HCT116 (cell line): ENCODE data around the gene SMARCE1. TPM values are rescaled to one million over a fixed set of nuclear protein-coding genes. Genes with fewer than 3 reads are reported as not detected.

Experiments
- ATAC-seq: fragments of 200-7000 bp; cut with Tn5 transposase; 2 replicates; pipeline ENCODE4 v1.9.1; 2020; ENCODE audit warnings: mild to moderate bottlenecking, moderate library complexity
- BruUV-seq: library from RNA; stranded (reverse); fragments of 400-500 nt; replicated peaks from 2 replicates; lab custom pipeline; 2021; lab: Mats Ljungman, UMichigan
- CTCF ChIA-PET: fragments of 300-600 bp; sonication (Branson Sonifier 250); formaldehyde crosslinking; loops from one replicate; lab custom pipeline; 2021; ENCODE audit warnings: antibody characterized with exemption; lab: Charles Lee
- POLR2A ChIA-PET: fragments of 300-600, 350-600 bp; sonication (Branson Sonifier 250); formaldehyde crosslinking; loops from one replicate; lab custom pipeline; 2021; ENCODE audit warnings: antibody characterized with exemption; lab: Charles Lee
- RAD21 ChIA-PET, 2 experiments: fragments of 300-600 bp; sonication (Branson Sonifier 250); formaldehyde crosslinking; loops; one replicate each; lab custom pipeline; 2023; ENCODE audit warnings: low total read pairs in 2 of 2; ENCODE audit not compliant: uncharacterized antibody in 2 of 2, unreplicated experiment in 2 of 2, low non-redundant PET in 1 of 2; lab: Charles Lee
- DNase-seq: peaks from one replicate; pipeline ENCODE4 v3.0.0-alpha.2; 2010; ENCODE audit warnings: low read depth, low spot score
- H2AFZ ChIP-seq: fragments of 200-600 bp; shearing (Covaris generic), sonication (generic); 2 replicates; pipeline ENCODE4 v1.6.1; 2017; ENCODE audit warnings: low read depth, mixed run types, mixed read lengths, antibody characterized with exemption, low read length; ENCODE audit not compliant: poor library complexity, severe bottlenecking
- H3K27ac ChIP-seq: 2 replicates; pipeline ENCODE4 v1.5.1; 2012; ENCODE audit warnings: low read depth, low read length
- H3K27me3 ChIP-seq: fragments of 200-600 bp; sonication (generic); 2 replicates; pipeline ENCODE4 v1.6.1; 2016; ENCODE audit warnings: mixed run types, low read length, mixed read lengths; ENCODE audit not compliant: insufficient read depth
- H3K36me3 ChIP-seq, 2 experiments: fragments of 200-500 bp in 1 of 2; fragments of 200-600 bp in 1 of 2; sonication (Bioruptor generic) in 1 of 2; sonication (generic) in 1 of 2; 2 replicates each; pipeline versions ENCODE4 v1.5.1 to v1.6.1; 2014 to 2016; ENCODE audit warnings: low read length in 2 of 2, inconsistent platforms in 1 of 2, mixed read lengths in 1 of 2, mixed run types in 1 of 2; ENCODE audit not compliant: insufficient read depth in 2 of 2, control insufficient read depth in 1 of 2
- H3K4me1 ChIP-seq, 2 experiments: fragments of 200-600 bp in 1 of 2; sonication (generic) in 1 of 2; 2 replicates each; pipeline versions ENCODE4 v1.5.1 to v1.6.1; 2012 to 2017; ENCODE audit warnings: low read length in 2 of 2, inconsistent platforms in 1 of 2, mild to moderate bottlenecking in 1 of 2, mixed read lengths in 1 of 2, mixed run types in 1 of 2, moderate library complexity in 1 of 2; ENCODE audit not compliant: insufficient read depth in 2 of 2, control insufficient read depth in 1 of 2
- H3K4me2 ChIP-seq: fragments of 200-600 bp; sonication (generic); 2 replicates; pipeline ENCODE4 v1.6.1; 2017; ENCODE audit warnings: mixed run types, low read length, mixed read lengths
- H3K4me3 ChIP-seq, 2 experiments: fragments of 200-600 bp in 1 of 2; sonication (generic) in 1 of 2; replicated peaks in 1 of 2; 2 replicates each; pipeline ENCODE4 v1.5.1; 2011 to 2016; ENCODE audit warnings: low read length in 2 of 2, control low read depth in 1 of 2, low read depth in 1 of 2, mild to moderate bottlenecking in 1 of 2, mixed read lengths in 1 of 2, mixed run types in 1 of 2
- H3K79me2 ChIP-seq: fragments of 200-600 bp; sonication (generic); 2 replicates; pipeline ENCODE4 v1.6.1; 2017; ENCODE audit warnings: mild to moderate bottlenecking, mixed run types, low read length, moderate library complexity, mixed read lengths; ENCODE audit not compliant: insufficient read depth
- H3K9ac ChIP-seq: fragments of 200-600 bp; sonication (generic); 2 replicates; pipeline ENCODE4 v1.6.1; 2016; ENCODE audit warnings: low read length, mixed read lengths
- H3K9me2 ChIP-seq: fragments of 200-600 bp; sonication (generic), shearing (Covaris generic); 2 replicates; pipeline ENCODE4 v1.6.1; 2017; ENCODE audit warnings: mixed run types, mild to moderate bottlenecking, moderate library complexity; ENCODE audit not compliant: insufficient read depth
- H3K9me3 ChIP-seq, 2 experiments: fragments of 200-500 bp in 1 of 2; fragments of 200-600 bp in 1 of 2; sonication (Bioruptor generic) in 1 of 2; sonication (generic) in 1 of 2; 2 replicates each; pipeline ENCODE4 v1.6.1; 2014 to 2017; ENCODE audit warnings: low read length in 2 of 2, mixed read lengths in 2 of 2, inconsistent platforms in 1 of 2, low read depth in 1 of 2, mild to moderate bottlenecking in 1 of 2, mixed run types in 1 of 2, moderate library complexity in 1 of 2; ENCODE audit not compliant: control insufficient read depth in 1 of 2, insufficient read depth in 1 of 2
- H4K20me1 ChIP-seq: fragments of 200-600 bp; sonication (generic), shearing (Covaris generic); 2 replicates; pipeline ENCODE4 v1.6.1; 2017; ENCODE audit warnings: mixed run types, mild to moderate bottlenecking, moderate library complexity; ENCODE audit not compliant: insufficient read depth
- EGR1 ChIP-seq: IDR thresholded peaks from 2 replicates; pipeline ENCODE4 v1.6.1; 2012; ENCODE audit warnings: low read depth
- ELF1 ChIP-seq: IDR thresholded peaks from 2 replicates; pipeline ENCODE4 v1.6.1; 2012; ENCODE audit warnings: low read depth, borderline replicate concordance
- EZH2 ChIP-seq: fragments of 200-600 bp; sonication (generic); IDR thresholded peaks from 2 replicates; pipeline ENCODE4 v1.6.1; 2017; ENCODE audit warnings: antibody characterized with exemption, mixed run types
- EZH2phosphoT487 ChIP-seq: fragments of 200-600 bp; IDR thresholded peaks from 2 replicates; pipeline ENCODE4 v1.6.1; 2018; ENCODE audit warnings: antibody characterized with exemption, borderline replicate concordance
- FOSL1 ChIP-seq: IDR thresholded peaks from 2 replicates; pipeline ENCODE4 v1.6.1; 2012; ENCODE audit warnings: low read depth
- JUND ChIP-seq: IDR thresholded peaks from 2 replicates; pipeline ENCODE4 v1.6.1; 2012
- POLR2A ChIP-seq: IDR thresholded peaks from 2 replicates; pipeline ENCODE4 v1.7.0; 2011; ENCODE audit warnings: borderline replicate concordance; ENCODE audit not compliant: insufficient read depth, insufficient read length; ENCODE audit errors: extremely low read depth
- POLR2AphosphoS5 ChIP-seq: IDR thresholded peaks from 2 replicates; pipeline ENCODE4 v1.6.1; 2011; ENCODE audit warnings: mild to moderate bottlenecking, low read depth, low read length, moderate library complexity
- RAD21 ChIP-seq: IDR thresholded peaks from 2 replicates; pipeline ENCODE4 v1.6.1; 2012; ENCODE audit warnings: low read depth, mild to moderate bottlenecking
- SIN3A ChIP-seq: IDR thresholded peaks from 2 replicates; pipeline ENCODE4 v1.6.1; 2012; ENCODE audit warnings: low read depth
- SP1 ChIP-seq: IDR thresholded peaks from 2 replicates; pipeline ENCODE4 v1.6.1; 2012; ENCODE audit warnings: low read depth
- SRF ChIP-seq: IDR thresholded peaks from 2 replicates; pipeline ENCODE4 v1.6.1; 2012; ENCODE audit warnings: low read depth
- TCF7L2 ChIP-seq: IDR thresholded peaks from 2 replicates; pipeline ENCODE4 v1.7.0; 2011; ENCODE audit warnings: borderline replicate concordance, inconsistent platforms; ENCODE audit not compliant: insufficient read depth, insufficient read length; ENCODE audit errors: extremely low read depth
- intact Hi-C: fragments of 100-400 bp; cut with micrococcal nuclease; formaldehyde crosslinking; loops from 2 replicates; pipeline ENCODE4 v1.10.0; 2022
- total RNA-seq: library from RNA; stranded (reverse); gene quantifications from one replicate; pipeline ENCODE4 v1.2.1, GENCODE V29; 2021; ENCODE audit not compliant: unreplicated experiment
- TF ChIP-seq, protein P1 (sequence below), 3 experiments: fragments of 200-600 bp in 1 of 3; sonication (generic) in 1 of 3; IDR thresholded peaks in 2 of 3; conservative IDR thresholded peaks in 1 of 3; 2 replicates each; pipeline ENCODE4 v1.5.1; 2012 to 2017; ENCODE audit warnings: low read depth in 2 of 3, low read length in 2 of 3, antibody characterized with exemption in 1 of 3, borderline replicate concordance in 1 of 3, control low read depth in 1 of 3, mild to moderate bottlenecking in 1 of 3, mixed read lengths in 1 of 3, mixed run types in 1 of 3, moderate library complexity in 1 of 3; ENCODE audit not compliant: insufficient read depth in 1 of 3
- TF ChIP-seq, protein P2 (sequence below): IDR thresholded peaks from 2 replicates; pipeline ENCODE4 v1.6.1; 2012; ENCODE audit warnings: low read depth
- TF ChIP-seq, protein P3 (sequence below): IDR thresholded peaks from 2 replicates; pipeline ENCODE4 v1.6.1; 2012
- TF ChIP-seq, protein P4 (sequence below): IDR thresholded peaks from 2 replicates; pipeline ENCODE4 v1.6.1; 2012
- TF ChIP-seq, protein P5 (sequence below): IDR thresholded peaks from 2 replicates; pipeline ENCODE4 v1.6.1; 2011; ENCODE audit warnings: mild to moderate bottlenecking, low read length, moderate library complexity; ENCODE audit not compliant: insufficient replicate concordance; ENCODE audit errors: extremely low read depth

Gene SMARCE1
- total RNA-seq, 1 experiment from 2014 or later: 136 TPM

DNA sequence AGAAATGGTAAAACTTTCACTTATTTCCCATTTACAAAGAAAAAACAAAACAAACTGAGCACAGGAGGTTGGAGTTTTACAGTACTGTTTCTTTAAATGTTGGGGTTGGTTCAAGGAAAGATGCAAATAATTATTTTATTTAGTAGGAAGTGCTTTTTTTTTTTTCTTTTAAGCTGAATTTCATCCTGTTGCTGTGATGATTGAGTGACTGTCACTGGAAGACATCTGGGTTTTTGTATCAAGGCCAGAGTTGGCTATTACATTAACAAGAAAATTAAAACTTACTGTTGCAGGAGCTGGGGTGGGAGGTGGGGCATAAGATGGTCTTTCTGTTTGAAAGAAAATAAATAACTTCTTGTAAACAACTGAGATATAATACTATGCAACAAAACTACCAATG lies 2.3 kb downstream of the SMARCE1 start:
- POLR2A ChIA-PET: no interaction called here
- no peak for DNase-seq
- Histone ChIP-seq H3K9ac (no peak overlapping the region), H2AFZ (no peak overlapping the region), H3K9me2 (no peaks in the 10 kb centered on the region), H4K20me1 (no peaks in the 10 kb centered on the region), H3K27ac (no peak overlapping the region), H3K27me3 (no peaks in the 10 kb centered on the region), H3K79me2 (peaks cover 74% of the 10 kb centered on the region), H3K36me3 (peaks cover 38 to 48% of the 10 kb centered on the region in 2 experiments), H3K4me1 (peaks cover 9 to 22% of the 10 kb centered on the region in 2 experiments; a peak in 3 of 4 replicates), H3K4me2 (no peak overlapping the region), H3K4me3 (no peak overlapping the region), H3K9me3 (no peaks in the 10 kb centered on the region)
- RAD21 ChIA-PET: no interaction called here
- CTCF ChIA-PET: no interaction called here
- ATAC-seq: no peak
- intact Hi-C loops: no loop called here
- TF ChIP-seq EGR1 (no peak), SP1 (no peak), EZH2phosphoT487 (no peak), RAD21 (no peak), EZH2 (no peak), ELF1 (no peak), SIN3A (no peak), POLR2A (no peak), TCF7L2 (no peak), POLR2AphosphoS5 (no peak), FOSL1 (no peak), SRF (no peak), JUND (no peak)
- TF ChIP-seq, protein P1, sequence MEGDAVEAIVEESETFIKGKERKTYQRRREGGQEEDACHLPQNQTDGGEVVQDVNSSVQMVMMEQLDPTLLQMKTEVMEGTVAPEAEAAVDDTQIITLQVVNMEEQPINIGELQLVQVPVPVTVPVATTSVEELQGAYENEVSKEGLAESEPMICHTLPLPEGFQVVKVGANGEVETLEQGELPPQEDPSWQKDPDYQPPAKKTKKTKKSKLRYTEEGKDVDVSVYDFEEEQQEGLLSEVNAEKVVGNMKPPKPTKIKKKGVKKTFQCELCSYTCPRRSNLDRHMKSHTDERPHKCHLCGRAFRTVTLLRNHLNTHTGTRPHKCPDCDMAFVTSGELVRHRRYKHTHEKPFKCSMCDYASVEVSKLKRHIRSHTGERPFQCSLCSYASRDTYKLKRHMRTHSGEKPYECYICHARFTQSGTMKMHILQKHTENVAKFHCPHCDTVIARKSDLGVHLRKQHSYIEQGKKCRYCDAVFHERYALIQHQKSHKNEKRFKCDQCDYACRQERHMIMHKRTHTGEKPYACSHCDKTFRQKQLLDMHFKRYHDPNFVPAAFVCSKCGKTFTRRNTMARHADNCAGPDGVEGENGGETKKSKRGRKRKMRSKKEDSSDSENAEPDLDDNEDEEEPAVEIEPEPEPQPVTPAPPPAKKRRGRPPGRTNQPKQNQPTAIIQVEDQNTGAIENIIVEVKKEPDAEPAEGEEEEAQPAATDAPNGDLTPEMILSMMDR (IDR thresholded peaks at IDR 0.05 in 2 of 3, conservative IDR thresholded peaks at IDR 0.05 in 1 of 3; ENCODE audit: borderline replicate concordance in 1 of 3, insufficient read depth in 1 of 3, low read depth in 2 of 3, low read length in 2 of 3): no peak
- TF ChIP-seq, protein P2, sequence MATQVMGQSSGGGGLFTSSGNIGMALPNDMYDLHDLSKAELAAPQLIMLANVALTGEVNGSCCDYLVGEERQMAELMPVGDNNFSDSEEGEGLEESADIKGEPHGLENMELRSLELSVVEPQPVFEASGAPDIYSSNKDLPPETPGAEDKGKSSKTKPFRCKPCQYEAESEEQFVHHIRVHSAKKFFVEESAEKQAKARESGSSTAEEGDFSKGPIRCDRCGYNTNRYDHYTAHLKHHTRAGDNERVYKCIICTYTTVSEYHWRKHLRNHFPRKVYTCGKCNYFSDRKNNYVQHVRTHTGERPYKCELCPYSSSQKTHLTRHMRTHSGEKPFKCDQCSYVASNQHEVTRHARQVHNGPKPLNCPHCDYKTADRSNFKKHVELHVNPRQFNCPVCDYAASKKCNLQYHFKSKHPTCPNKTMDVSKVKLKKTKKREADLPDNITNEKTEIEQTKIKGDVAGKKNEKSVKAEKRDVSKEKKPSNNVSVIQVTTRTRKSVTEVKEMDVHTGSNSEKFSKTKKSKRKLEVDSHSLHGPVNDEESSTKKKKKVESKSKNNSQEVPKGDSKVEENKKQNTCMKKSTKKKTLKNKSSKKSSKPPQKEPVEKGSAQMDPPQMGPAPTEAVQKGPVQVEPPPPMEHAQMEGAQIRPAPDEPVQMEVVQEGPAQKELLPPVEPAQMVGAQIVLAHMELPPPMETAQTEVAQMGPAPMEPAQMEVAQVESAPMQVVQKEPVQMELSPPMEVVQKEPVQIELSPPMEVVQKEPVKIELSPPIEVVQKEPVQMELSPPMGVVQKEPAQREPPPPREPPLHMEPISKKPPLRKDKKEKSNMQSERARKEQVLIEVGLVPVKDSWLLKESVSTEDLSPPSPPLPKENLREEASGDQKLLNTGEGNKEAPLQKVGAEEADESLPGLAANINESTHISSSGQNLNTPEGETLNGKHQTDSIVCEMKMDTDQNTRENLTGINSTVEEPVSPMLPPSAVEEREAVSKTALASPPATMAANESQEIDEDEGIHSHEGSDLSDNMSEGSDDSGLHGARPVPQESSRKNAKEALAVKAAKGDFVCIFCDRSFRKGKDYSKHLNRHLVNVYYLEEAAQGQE: no peak
- TF ChIP-seq, protein P3, sequence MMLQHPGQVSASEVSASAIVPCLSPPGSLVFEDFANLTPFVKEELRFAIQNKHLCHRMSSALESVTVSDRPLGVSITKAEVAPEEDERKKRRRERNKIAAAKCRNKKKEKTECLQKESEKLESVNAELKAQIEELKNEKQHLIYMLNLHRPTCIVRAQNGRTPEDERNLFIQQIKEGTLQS: no peak
- TF ChIP-seq, protein P4, sequence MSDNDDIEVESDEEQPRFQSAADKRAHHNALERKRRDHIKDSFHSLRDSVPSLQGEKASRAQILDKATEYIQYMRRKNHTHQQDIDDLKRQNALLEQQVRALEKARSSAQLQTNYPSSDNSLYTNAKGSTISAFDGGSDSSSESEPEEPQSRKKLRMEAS: no peak
- TF ChIP-seq, protein P5, sequence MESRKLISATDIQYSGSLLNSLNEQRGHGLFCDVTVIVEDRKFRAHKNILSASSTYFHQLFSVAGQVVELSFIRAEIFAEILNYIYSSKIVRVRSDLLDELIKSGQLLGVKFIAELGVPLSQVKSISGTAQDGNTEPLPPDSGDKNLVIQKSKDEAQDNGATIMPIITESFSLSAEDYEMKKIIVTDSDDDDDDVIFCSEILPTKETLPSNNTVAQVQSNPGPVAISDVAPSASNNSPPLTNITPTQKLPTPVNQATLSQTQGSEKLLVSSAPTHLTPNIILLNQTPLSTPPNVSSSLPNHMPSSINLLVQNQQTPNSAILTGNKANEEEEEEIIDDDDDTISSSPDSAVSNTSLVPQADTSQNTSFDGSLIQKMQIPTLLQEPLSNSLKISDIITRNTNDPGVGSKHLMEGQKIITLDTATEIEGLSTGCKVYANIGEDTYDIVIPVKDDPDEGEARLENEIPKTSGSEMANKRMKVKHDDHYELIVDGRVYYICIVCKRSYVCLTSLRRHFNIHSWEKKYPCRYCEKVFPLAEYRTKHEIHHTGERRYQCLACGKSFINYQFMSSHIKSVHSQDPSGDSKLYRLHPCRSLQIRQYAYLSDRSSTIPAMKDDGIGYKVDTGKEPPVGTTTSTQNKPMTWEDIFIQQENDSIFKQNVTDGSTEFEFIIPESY: no peak
- BruUV-seq: no TSS peak
